ENCODE results near the gene LNPEP. TPM values are rescaled to one million over a fixed set of nuclear protein-coding genes. Genes with fewer than 3 reads are reported as not detected.

Gene LNPEP
- total and polyA plus RNA-seq, 10 of the 15 experiments (the other 5 are each of a cell fraction or from before 2014, with no cell fraction given) = 5.6 to 54.9 (median 25.0) TPM

DNA sequence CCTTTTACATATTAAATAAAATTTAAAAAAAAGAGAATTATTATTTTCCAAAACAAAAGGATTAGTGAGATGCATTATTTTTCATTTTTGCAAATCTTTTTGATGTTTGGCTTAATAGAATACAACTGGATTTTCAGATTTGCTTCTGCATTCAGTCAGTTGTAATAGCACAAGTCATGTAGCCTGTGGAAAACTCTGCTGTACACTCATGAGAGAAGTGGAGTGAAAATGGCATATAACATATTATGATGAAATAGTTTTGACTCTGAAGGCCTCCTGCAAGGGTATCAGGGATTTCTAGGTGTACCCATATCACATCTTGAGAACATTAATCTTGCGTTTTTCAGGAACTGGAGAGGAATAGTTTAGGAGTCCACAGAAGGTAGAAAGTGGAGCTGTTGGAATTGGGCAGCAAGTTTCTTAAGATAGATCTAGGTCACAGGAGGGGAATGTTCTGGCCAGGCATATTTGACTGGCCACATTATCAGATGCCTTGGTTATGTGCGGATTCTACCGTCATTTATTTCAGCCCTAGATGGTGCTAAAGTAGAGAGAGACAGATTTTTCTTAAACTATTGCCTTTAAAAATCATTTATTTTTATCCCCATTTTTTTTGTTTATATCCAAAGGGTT is 16.4 kb downstream of the LNPEP start (continued):
- TF ChIP-seq, protein P1, sequence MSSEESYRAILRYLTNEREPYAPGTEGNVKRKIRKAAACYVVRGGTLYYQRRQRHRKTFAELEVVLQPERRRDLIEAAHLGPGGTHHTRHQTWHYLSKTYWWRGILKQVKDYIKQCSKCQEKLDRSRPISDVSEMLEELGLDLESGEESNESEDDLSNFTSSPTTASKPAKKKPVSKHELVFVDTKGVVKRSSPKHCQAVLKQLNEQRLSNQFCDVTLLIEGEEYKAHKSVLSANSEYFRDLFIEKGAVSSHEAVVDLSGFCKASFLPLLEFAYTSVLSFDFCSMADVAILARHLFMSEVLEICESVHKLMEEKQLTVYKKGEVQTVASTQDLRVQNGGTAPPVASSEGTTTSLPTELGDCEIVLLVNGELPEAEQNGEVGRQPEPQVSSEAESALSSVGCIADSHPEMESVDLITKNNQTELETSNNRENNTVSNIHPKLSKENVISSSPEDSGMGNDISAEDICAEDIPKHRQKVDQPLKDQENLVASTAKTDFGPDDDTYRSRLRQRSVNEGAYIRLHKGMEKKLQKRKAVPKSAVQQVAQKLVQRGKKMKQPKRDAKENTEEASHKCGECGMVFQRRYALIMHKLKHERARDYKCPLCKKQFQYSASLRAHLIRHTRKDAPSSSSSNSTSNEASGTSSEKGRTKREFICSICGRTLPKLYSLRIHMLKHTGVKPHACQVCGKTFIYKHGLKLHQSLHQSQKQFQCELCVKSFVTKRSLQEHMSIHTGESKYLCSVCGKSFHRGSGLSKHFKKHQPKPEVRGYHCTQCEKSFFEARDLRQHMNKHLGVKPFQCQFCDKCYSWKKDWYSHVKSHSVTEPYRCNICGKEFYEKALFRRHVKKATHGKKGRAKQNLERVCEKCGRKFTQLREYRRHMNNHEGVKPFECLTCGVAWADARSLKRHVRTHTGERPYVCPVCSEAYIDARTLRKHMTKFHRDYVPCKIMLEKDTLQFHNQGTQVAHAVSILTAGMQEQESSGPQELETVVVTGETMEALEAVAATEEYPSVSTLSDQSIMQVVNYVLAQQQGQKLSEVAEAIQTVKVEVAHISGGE (CRISPR knock-in tag; IDR thresholded peaks at IDR 0.05) = no peak
- TF ChIP-seq ASH2L (IDR thresholded peaks at IDR 0.05; ENCODE audit: borderline replicate concordance, low read depth) = no peak
- TF ChIP-seq, protein P2, sequence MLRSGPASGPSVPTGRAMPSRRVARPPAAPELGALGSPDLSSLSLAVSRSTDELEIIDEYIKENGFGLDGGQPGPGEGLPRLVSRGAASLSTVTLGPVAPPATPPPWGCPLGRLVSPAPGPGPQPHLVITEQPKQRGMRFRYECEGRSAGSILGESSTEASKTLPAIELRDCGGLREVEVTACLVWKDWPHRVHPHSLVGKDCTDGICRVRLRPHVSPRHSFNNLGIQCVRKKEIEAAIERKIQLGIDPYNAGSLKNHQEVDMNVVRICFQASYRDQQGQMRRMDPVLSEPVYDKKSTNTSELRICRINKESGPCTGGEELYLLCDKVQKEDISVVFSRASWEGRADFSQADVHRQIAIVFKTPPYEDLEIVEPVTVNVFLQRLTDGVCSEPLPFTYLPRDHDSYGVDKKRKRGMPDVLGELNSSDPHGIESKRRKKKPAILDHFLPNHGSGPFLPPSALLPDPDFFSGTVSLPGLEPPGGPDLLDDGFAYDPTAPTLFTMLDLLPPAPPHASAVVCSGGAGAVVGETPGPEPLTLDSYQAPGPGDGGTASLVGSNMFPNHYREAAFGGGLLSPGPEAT (IDR thresholded peaks at IDR 0.05; ENCODE audit: low read depth) = no peak
- TF ChIP-seq FOXM1 (IDR thresholded peaks at IDR 0.05; ENCODE audit: low read depth, low read length) = no peak
- no peak for TF ChIP-seq CREM (IDR thresholded peaks at IDR 0.05; ENCODE audit: low read depth)

Data from GM12878 (cell line).